GM10266 (cell line): Measurements from ENCODE around the gene KAT6B.

Experiments used
- DNase-seq: peaks from one replicate; pipeline ENCODE4 v3.0.0; 2012; ENCODE audit errors: extremely low spot score
- TF ChIP-seq, protein P1 (sequence below): IDR thresholded peaks from 2 replicates; pipeline ENCODE4 v1.5.1; 2012; ENCODE audit warnings: mild to moderate bottlenecking, low read depth; ENCODE audit not compliant: control insufficient read depth, insufficient read depth; ENCODE audit errors: missing control alignments

The KAT6B gene

DNA sequence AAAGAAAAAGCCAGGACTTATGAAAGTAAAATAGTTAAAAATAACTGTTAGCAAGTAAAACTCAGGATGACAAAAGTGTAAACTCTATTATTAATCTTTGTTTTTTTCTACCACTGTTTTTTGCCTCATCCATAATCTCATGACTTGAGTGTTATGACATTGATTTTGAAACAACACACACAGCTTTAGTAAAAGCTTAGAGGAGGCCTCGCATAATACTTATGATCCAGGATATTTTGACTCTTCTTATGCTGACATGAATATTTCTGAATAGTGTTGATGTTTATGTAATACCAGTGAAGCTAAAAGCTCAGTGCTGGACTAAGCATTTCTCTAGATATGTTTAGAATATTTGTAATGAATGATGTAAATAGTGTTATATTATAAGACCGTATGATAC lies 10.5 kb downstream of the KAT6B start:
- DNase-seq = no peak
- TF ChIP-seq, protein P1, sequence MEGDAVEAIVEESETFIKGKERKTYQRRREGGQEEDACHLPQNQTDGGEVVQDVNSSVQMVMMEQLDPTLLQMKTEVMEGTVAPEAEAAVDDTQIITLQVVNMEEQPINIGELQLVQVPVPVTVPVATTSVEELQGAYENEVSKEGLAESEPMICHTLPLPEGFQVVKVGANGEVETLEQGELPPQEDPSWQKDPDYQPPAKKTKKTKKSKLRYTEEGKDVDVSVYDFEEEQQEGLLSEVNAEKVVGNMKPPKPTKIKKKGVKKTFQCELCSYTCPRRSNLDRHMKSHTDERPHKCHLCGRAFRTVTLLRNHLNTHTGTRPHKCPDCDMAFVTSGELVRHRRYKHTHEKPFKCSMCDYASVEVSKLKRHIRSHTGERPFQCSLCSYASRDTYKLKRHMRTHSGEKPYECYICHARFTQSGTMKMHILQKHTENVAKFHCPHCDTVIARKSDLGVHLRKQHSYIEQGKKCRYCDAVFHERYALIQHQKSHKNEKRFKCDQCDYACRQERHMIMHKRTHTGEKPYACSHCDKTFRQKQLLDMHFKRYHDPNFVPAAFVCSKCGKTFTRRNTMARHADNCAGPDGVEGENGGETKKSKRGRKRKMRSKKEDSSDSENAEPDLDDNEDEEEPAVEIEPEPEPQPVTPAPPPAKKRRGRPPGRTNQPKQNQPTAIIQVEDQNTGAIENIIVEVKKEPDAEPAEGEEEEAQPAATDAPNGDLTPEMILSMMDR = no peak

DNA sequence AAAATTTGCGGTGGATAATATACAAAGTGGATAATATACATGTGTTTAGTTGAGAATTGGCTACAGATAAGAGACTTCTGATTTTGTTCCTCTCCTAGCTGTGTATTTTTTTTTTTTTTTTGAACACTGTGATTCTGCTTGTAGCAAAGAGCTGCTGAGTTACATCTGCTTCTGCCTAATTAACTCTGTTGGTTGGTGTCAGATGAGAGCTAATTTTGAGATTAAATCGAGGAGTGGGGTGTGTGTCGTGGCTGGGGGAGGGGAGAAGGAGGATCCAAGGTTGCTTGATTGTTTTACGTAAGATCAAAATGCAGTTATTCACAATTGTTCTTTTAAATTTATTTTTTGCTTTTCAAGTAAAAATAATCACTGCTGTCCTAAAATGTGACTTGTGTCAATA lies 11.3 kb downstream of the KAT6B start:
- no peak for DNase-seq
- TF ChIP-seq, protein P1 = no peak

DNA sequence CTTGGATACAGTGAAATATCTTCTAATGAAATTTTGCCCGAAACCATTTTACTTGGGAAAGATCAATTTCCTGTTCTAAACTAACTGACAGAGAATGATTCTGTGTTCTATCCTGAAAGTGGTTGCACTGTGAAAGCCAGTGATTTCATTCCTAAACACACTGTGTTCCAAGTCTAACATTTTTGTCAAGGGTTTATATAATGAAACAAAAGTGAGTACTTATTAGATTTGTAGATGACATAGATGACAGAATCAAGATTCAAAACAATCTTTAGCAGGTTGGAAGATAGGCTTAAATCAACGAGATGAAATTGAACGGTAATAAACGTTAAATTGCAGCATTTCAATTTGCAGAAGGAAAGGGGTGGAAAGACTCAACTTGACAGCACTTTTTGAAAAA lies 13.3 kb downstream of the KAT6B start:
- TF ChIP-seq, protein P1 = no peak
- no peak for DNase-seq

DNA sequence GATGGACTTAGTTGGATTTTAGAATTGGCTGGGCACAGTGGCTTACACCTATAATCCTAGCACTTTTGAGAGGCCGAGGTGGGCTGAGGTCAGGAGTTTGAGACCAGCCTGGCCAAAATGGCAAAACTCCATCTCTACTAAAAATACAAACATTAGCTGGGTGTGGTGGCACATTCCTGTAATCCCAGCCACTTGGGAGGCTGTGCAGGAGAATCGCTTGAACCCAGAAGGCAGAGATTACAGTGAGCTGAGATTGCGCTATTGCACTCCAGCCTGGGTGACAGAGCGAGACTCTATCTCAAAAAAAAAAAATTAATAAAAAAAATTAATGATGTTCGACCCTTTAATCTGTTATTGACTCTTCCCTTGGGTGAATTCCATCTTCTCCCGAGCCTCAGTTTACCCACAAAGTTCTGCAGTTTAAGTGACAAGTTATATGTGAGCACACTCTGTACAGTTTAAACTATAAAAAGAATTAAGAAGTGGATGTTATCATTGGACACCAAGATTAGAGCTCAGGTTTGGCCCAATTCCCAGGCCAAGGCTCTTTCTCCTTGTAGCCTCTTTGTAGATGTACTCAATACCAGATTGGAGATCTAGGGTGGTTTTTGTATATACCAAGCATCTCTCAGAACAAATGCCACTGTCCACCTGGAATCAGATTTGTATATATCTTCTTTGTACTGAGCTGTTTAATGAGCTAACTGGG lies 15.0 kb downstream of the KAT6B start:
- TF ChIP-seq, protein P1 = no peak
- no peak for DNase-seq

DNA sequence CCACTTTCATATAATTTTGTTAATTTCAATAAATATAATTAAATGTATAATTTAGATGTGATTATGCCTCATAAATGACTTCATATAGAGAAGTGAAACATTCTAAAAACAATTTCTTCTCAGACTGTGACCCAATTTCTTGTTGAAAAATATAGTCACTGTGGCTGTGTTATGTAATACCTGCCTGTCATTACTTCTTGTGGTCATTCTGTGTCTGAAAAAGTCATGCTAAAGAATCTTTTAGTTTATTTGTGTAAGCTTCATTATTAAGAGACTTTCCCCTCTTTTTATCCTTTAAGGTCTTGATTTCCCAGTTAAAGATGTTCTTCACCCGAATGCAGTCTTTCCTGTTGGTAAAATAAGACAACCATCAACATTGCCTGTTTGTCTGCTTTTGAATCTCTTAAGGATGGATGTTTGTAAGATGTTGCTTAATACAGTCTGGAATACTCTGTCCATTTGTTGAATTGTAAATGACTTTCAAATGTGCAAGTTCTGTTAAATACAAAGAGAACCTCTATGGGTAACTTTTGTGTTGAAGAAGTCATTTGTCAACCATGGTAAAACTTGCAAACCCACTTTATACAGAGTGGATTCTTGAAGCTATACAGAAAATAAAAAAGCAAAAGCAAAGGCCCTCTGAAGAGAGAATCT lies 16.0 kb downstream of the KAT6B start:
- DNase-seq = no peak
- TF ChIP-seq, protein P1 = no peak

DNA sequence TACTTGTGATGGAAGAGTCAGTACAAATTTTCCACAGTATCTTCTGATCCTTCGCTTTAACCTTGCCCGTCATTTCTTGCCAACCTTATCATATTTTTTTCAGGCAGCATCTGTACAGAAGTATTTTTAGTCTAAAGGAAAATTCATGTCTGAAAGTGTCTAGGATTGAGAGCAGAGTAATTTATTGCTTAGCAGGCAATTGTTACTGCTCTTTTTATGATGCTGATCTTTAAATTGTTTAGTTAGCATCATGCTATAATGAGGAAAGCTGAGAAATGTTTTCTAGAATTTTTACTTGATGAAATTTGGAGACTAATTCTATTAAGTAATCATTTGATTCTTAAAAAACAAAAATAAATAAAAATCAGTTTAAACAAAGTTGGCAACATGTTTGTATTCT lies 20.6 kb downstream of the KAT6B start:
- TF ChIP-seq, protein P1 = no peak
- no peak for DNase-seq

DNA sequence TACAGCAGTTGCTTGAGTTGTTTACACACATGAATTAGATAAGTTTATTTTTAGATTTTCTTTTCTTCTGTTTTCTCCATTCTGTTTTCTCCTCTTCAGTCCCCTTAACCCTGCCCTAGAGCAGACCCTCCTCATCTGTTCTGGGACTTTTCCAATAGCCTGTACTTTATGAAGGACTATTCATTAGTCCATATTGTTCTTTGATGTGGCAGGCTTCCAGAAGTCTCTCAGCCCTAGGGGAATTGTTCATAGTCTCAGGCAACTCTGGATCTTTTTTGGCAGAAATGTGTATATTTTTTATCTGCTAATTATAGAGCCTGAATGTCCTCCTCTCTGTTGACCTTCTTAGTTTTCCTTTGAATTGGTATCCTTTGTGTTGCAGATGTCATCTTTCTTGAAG lies 25.4 kb downstream of the KAT6B start:
- TF ChIP-seq, protein P1 = no peak
- DNase-seq = no peak
